Measurements from ENCODE around the gene NFXL1.

NFXL1 gene

DNA sequence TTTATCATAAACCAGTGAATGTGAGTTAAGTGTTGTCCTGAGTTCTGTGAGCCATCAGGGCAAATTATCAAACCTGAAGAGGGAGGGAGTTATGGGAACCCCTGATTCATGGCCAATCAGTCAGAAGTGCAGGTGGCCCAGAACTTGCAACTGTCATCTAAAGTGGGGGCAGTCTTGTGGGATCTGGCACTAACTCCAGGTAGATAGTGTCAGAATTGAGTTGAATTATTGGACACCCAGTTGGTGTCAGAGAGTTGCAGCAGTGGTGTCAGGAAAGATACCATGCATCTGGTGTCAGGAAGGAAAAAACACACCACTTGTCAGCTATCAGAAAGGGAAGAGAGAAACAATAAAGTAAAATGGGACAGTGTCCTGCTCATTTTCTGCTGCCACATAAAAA, 84.9 kb downstream of the NFXL1 start:
- TF ChIP-seq, protein P1, sequence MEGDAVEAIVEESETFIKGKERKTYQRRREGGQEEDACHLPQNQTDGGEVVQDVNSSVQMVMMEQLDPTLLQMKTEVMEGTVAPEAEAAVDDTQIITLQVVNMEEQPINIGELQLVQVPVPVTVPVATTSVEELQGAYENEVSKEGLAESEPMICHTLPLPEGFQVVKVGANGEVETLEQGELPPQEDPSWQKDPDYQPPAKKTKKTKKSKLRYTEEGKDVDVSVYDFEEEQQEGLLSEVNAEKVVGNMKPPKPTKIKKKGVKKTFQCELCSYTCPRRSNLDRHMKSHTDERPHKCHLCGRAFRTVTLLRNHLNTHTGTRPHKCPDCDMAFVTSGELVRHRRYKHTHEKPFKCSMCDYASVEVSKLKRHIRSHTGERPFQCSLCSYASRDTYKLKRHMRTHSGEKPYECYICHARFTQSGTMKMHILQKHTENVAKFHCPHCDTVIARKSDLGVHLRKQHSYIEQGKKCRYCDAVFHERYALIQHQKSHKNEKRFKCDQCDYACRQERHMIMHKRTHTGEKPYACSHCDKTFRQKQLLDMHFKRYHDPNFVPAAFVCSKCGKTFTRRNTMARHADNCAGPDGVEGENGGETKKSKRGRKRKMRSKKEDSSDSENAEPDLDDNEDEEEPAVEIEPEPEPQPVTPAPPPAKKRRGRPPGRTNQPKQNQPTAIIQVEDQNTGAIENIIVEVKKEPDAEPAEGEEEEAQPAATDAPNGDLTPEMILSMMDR (IDR thresholded peaks at IDR 0.05; ENCODE audit: low read depth, low read length, poor library complexity, severe bottlenecking): no peak
- TF ChIP-seq EZH2phosphoT487 (IDR thresholded peaks at IDR 0.05; ENCODE audit: borderline replicate concordance, low read length): no peak
- Histone ChIP-seq H3K4me3 (ENCODE audit: low read length) (no peak overlapping the region), H3K36me3 (ENCODE audit: control insufficient read depth, low read length) (no peaks in the 10 kb centered on the region)

DNA sequence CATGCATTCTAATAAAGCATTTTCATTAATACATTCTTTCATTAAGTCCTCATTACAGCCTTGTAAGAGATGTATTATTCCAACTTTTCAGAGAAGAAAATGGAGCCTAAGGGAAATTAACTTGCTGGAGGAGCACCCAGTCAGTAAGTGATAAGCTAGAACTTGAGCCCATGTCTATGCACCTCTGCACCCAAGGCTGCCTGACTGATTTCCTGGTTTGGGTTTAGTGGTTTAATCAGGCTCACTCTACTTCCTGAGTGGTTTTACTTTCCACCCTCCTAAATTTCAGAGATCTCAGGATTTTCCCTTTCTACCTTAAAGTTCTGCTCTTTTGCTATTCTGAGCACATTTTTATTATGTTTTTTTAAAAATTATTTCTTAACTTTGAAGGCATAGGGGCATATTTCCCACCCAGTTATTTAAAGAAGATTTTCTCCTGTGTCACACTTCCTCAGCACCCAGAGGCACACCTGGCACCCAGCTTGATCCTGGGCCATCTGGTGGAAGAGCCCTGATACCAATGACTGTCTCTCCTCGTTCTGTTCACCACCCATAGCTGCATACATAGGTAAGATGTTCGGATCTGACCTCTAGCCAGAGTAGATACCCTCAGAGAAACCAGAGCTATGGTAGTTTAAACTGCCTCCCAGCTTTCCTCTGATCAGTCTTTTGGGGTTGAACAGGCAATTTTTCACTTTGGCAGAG, 86.9 kb downstream of the NFXL1 start:
- no peaks in the 10 kb centered on the region for H3K9me3 ChIP-seq (ENCODE audit: control insufficient read depth, insufficient read depth, low read length)
- H3K79me2 ChIP-seq (ENCODE audit: control insufficient read depth, low read length): no peaks in the 10 kb centered on the region
- no peaks in the 10 kb centered on the region for H4K20me1 ChIP-seq (ENCODE audit: control insufficient read depth, insufficient read depth, low read depth, low read length)
- no peaks in the 10 kb centered on the region for H3K4me1 ChIP-seq (ENCODE audit: control insufficient read depth, low read length)
- no peak overlapping the region for H3K4me3 ChIP-seq (ENCODE audit: low read length)
- TF ChIP-seq EZH2phosphoT487 (IDR thresholded peaks at IDR 0.05; ENCODE audit: borderline replicate concordance, low read length): no peak
- TF ChIP-seq, protein P1 (IDR thresholded peaks at IDR 0.05; ENCODE audit: low read depth, low read length, poor library complexity, severe bottlenecking): no peak
- H3K4me2 ChIP-seq (ENCODE audit: low read length): no peak overlapping the region
- H3F3A ChIP-seq (ENCODE audit: control insufficient read depth, insufficient read depth): no peaks in the 10 kb centered on the region
- no peaks in the 10 kb centered on the region for H3K9me2 ChIP-seq (replicated peaks; ENCODE audit: control insufficient read depth, low read length)
- H3K27me3 ChIP-seq (ENCODE audit: control insufficient read depth, low read length): peaks cover 9% of the 10 kb centered on the region; the same call in 1 of the 2 replicates
- H3K27ac ChIP-seq (ENCODE audit: low read depth, low read length): no peak overlapping the region
- no peaks in the 10 kb centered on the region for H3K36me3 ChIP-seq (ENCODE audit: control insufficient read depth, low read length)

More for the DNA sequence above, 84.9 kb downstream of the NFXL1 start:
- Histone ChIP-seq H3K79me2 (ENCODE audit: control insufficient read depth, low read length) (no peaks in the 10 kb centered on the region), H4K20me1 (ENCODE audit: control insufficient read depth, insufficient read depth, low read depth, low read length) (no peaks in the 10 kb centered on the region), H3K27ac (ENCODE audit: low read depth, low read length) (no peak overlapping the region), H3K4me1 (ENCODE audit: control insufficient read depth, low read length) (no peaks in the 10 kb centered on the region), H3K27me3 (ENCODE audit: control insufficient read depth, low read length) (peaks cover 9% of the 10 kb centered on the region; the same call in 1 of the 2 replicates), H3F3A (ENCODE audit: control insufficient read depth, insufficient read depth) (no peaks in the 10 kb centered on the region), H3K4me2 (ENCODE audit: low read length) (no peak overlapping the region), H3K9me3 (ENCODE audit: control insufficient read depth, insufficient read depth, low read length) (peaks cover 4% of the 10 kb centered on the region), H3K9me2 (replicated peaks; ENCODE audit: control insufficient read depth, low read length) (no peaks in the 10 kb centered on the region)

- TF ChIP-seq EZH2phosphoT487 (IDR thresholded peaks at IDR 0.05; ENCODE audit: borderline replicate concordance, low read length): no peak
- TF ChIP-seq, protein P1 (IDR thresholded peaks at IDR 0.05; ENCODE audit: low read depth, low read length, poor library complexity, severe bottlenecking): no peak
- H3K9me3 ChIP-seq (ENCODE audit: control insufficient read depth, insufficient read depth, low read length): no peaks in the 10 kb centered on the region
- H3K27me3 ChIP-seq (ENCODE audit: control insufficient read depth, low read length): peaks cover 9% of the 10 kb centered on the region
- H3K27ac ChIP-seq (ENCODE audit: low read depth, low read length): no peak overlapping the region
- no peaks in the 10 kb centered on the region for H3K9me2 ChIP-seq (replicated peaks; ENCODE audit: control insufficient read depth, low read length)
- H3K4me3 ChIP-seq (ENCODE audit: low read length): no peak overlapping the region
- H3K36me3 ChIP-seq (ENCODE audit: control insufficient read depth, low read length): no peaks in the 10 kb centered on the region
- H3K4me2 ChIP-seq (ENCODE audit: low read length): no peak overlapping the region
- H3K4me1 ChIP-seq (ENCODE audit: control insufficient read depth, low read length): no peaks in the 10 kb centered on the region
- H3K79me2 ChIP-seq (ENCODE audit: control insufficient read depth, low read length): no peaks in the 10 kb centered on the region
- no peaks in the 10 kb centered on the region for H3F3A ChIP-seq (ENCODE audit: control insufficient read depth, insufficient read depth)
- no peaks in the 10 kb centered on the region for H4K20me1 ChIP-seq (ENCODE audit: control insufficient read depth, insufficient read depth, low read depth, low read length)
Observed at GRCh38 chr4:47824840-47825239, 89.5 kb downstream of the NFXL1 start.

Data from DOHH2 (cell line).